H1 (cell line): Measurements from ENCODE around the gene ATP2A3. TPM values are rescaled to one million over a fixed set of nuclear protein-coding genes. Genes with fewer than 3 reads are reported as not detected.

Experiments used
- CTCF ChIA-PET: fragments of 300-600 bp; sonication (Branson Sonifier 250); formaldehyde crosslinking; loops from one replicate; lab custom pipeline; 2021; ENCODE audit not compliant: partially characterized antibody; lab: Charles Lee
- POLR2A ChIA-PET: fragments of 300-600 bp; sonication (Branson Sonifier 250); formaldehyde crosslinking; loops from one replicate; lab custom pipeline; 2021; ENCODE audit warnings: inconsistent platforms; ENCODE audit not compliant: partially characterized antibody; lab: Charles Lee
- DNase-seq, 2 experiments: peaks; one replicate each; pipeline versions ENCODE4 v3.0.0 to v3.0.0-alpha.2; 2010 to 2022; ENCODE audit warnings: low spot score in 2 of 2, low read depth in 1 of 2, mixed read lengths in 1 of 2
- FAIRE-seq: peaks from 2 replicates; lab custom pipeline; 2011; peaks lifted over from hg19 to GRCh38; lab: Jason Lieb, UNC
- H2AFZ ChIP-seq: 2 replicates; pipeline ENCODE4 v1.8.1; 2012; ENCODE audit warnings: low read length, inconsistent platforms
- H2AK5ac ChIP-seq: 2 replicates; pipeline ENCODE4 v1.6.1; 2013; ENCODE audit warnings: low read depth, low read length
- H2BK120ac ChIP-seq: replicated peaks from 2 replicates; pipeline ENCODE3; 2013; ENCODE audit warnings: low read depth, low read length, inconsistent platforms
- H2BK12ac ChIP-seq: 2 replicates; pipeline ENCODE4 v1.6.1; 2013; ENCODE audit warnings: low read depth, low read length
- H2BK15ac ChIP-seq: 2 replicates; pipeline ENCODE4 v1.6.1; 2013; ENCODE audit warnings: low read length
- H2BK20ac ChIP-seq: 2 replicates; pipeline ENCODE4 v1.6.1; 2013; ENCODE audit warnings: low read length
- H2BK5ac ChIP-seq: 2 replicates; pipeline ENCODE4 v1.6.1; 2013; ENCODE audit warnings: low read depth, low read length
- H3K14ac ChIP-seq: 2 replicates; pipeline ENCODE4 v1.6.1; 2013; ENCODE audit warnings: inconsistent platforms; ENCODE audit not compliant: insufficient read length
- H3K18ac ChIP-seq: 2 replicates; pipeline ENCODE4 v1.6.1; 2013; ENCODE audit warnings: low read length; ENCODE audit errors: extremely low read depth
- H3K23ac ChIP-seq: 2 replicates; pipeline ENCODE4 v1.6.1; 2013; ENCODE audit warnings: inconsistent platforms; ENCODE audit not compliant: insufficient read length
- H3K23me2 ChIP-seq: 2 replicates; pipeline ENCODE4 v1.6.1; 2013; ENCODE audit warnings: low read depth, low read length
- H3K27ac ChIP-seq: 2 replicates; pipeline ENCODE4 v1.6.1; 2011; ENCODE audit warnings: low read depth, low read length, inconsistent platforms
- H3K27me3 ChIP-seq, 4 experiments: replicated peaks in 1 of 4; 1 replicate in 1 of 4; 2 replicates in 3 of 4; pipeline versions ENCODE4 v1.6.1 to v1.8.1; 2011 to 2013; ENCODE audit warnings: low read length in 3 of 4, mild to moderate bottlenecking in 3 of 4, inconsistent platforms in 2 of 4, mixed read lengths in 2 of 4, moderate library complexity in 1 of 4; ENCODE audit not compliant: control insufficient read depth in 3 of 4, insufficient read depth in 3 of 4; ENCODE audit errors: extremely low read depth in 1 of 4
- H3K36me3 ChIP-seq, 4 experiments: 2 replicates each; pipeline versions ENCODE4 v1.6.1 to v1.8.1; 2011 to 2013; ENCODE audit warnings: mild to moderate bottlenecking in 4 of 4, low read length in 3 of 4, moderate library complexity in 2 of 4, control low read depth in 1 of 4, inconsistent platforms in 1 of 4; ENCODE audit not compliant: insufficient read depth in 4 of 4, control insufficient read depth in 2 of 4
- H3K4ac ChIP-seq: replicated peaks from 2 replicates; pipeline ENCODE3; 2013; ENCODE audit warnings: low read length, low read depth, mixed read lengths, inconsistent platforms; ENCODE audit not compliant: insufficient read length
- H3K4me1 ChIP-seq, 4 experiments: replicated peaks in 1 of 4; 1 replicate in 1 of 4; 2 replicates in 3 of 4; pipeline versions ENCODE4 v1.6.1 to v1.8.1; 2011 to 2013; ENCODE audit warnings: low read length in 3 of 4, inconsistent platforms in 2 of 4, mixed read lengths in 1 of 4; ENCODE audit not compliant: insufficient read depth in 4 of 4, control insufficient read depth in 3 of 4
- H3K4me2 ChIP-seq, 2 experiments: 2 replicates each; pipeline versions ENCODE4 v1.6.1 to v1.8.1; 2011 to 2013; ENCODE audit warnings: low read depth in 2 of 2, low read length in 2 of 2, control low read depth in 1 of 2, inconsistent platforms in 1 of 2, mild to moderate bottlenecking in 1 of 2; ENCODE audit not compliant: insufficient read depth in 1 of 2
- H3K4me3 ChIP-seq, 4 experiments: fragments of 200-600, 300-600 bp in 1 of 4; sonication (generic), shearing (Covaris generic), sonication (Bioruptor Twin) in 1 of 4; 2 replicates each; pipeline versions ENCODE4 v1.5.1 to v1.8.1; 2011 to 2016; ENCODE audit warnings: low read length in 4 of 4, low read depth in 3 of 4, control low read depth in 2 of 4, inconsistent platforms in 2 of 4, mild to moderate bottlenecking in 2 of 4, mixed read lengths in 1 of 4, moderate library complexity in 1 of 4; ENCODE audit not compliant: insufficient read depth in 2 of 4; ENCODE audit errors: extremely low read depth in 1 of 4
- H3K56ac ChIP-seq: replicated peaks from 2 replicates; pipeline ENCODE3; 2013; ENCODE audit warnings: low read depth, mild to moderate bottlenecking, mixed read lengths, low read length, inconsistent platforms; ENCODE audit not compliant: insufficient read length
- H3K79me1 ChIP-seq: 2 replicates; pipeline ENCODE4 v1.6.1; 2013; ENCODE audit warnings: low read depth, low read length, control low read depth
- H3K79me2 ChIP-seq, 2 experiments: 2 replicates each; pipeline versions ENCODE4 v1.6.1 to v1.8.1; 2012 to 2013; ENCODE audit warnings: low read length in 2 of 2, mild to moderate bottlenecking in 2 of 2, inconsistent platforms in 1 of 2; ENCODE audit not compliant: insufficient read depth in 2 of 2, control insufficient read depth in 1 of 2
- H3K9ac ChIP-seq, 4 experiments: replicated peaks in 1 of 4; 1 replicate in 1 of 4; 2 replicates in 3 of 4; pipeline versions ENCODE4 v1.6.1 to v1.8.1; 2011 to 2013; ENCODE audit warnings: low read depth in 3 of 4, low read length in 3 of 4, control low read depth in 2 of 4, mild to moderate bottlenecking in 2 of 4, moderate library complexity in 2 of 4, inconsistent platforms in 1 of 4; ENCODE audit errors: extremely low read depth in 1 of 4
- H3K9me3 ChIP-seq, 2 experiments: 2 replicates each; pipeline versions ENCODE4 v1.6.1 to v1.8.1; 2012 to 2013; ENCODE audit warnings: mild to moderate bottlenecking in 2 of 2, moderate library complexity in 2 of 2, control low read depth in 1 of 2, inconsistent platforms in 1 of 2, low read depth in 1 of 2, low read length in 1 of 2, mixed read lengths in 1 of 2; ENCODE audit not compliant: insufficient read depth in 2 of 2
- H4K20me1 ChIP-seq, 2 experiments: replicated peaks in 1 of 2; 2 replicates each; pipeline versions ENCODE3 to v1.8.1; 2011 to 2013; ENCODE audit warnings: inconsistent platforms in 2 of 2, low read length in 2 of 2, mild to moderate bottlenecking in 1 of 2; ENCODE audit not compliant: insufficient read depth in 2 of 2, control insufficient read depth in 1 of 2
- H4K5ac ChIP-seq: 2 replicates; pipeline ENCODE4 v1.6.1; 2013; ENCODE audit warnings: low read length, low read depth, mixed read lengths, inconsistent platforms; ENCODE audit not compliant: insufficient read length
- H4K8ac ChIP-seq: 2 replicates; pipeline ENCODE4 v1.8.0; 2013; ENCODE audit warnings: mild to moderate bottlenecking, moderate library complexity, low read length, inconsistent platforms; ENCODE audit not compliant: insufficient read depth; ENCODE audit errors: extremely low read depth
- H4K91ac ChIP-seq: replicated peaks from 2 replicates; pipeline ENCODE3; 2013; ENCODE audit warnings: low read length, mixed read lengths, inconsistent platforms; ENCODE audit not compliant: insufficient read length
- BACH1 ChIP-seq: IDR thresholded peaks from 2 replicates; pipeline ENCODE4 v1.6.1; 2012; ENCODE audit warnings: low read length, improper control_type of control experiment
- CBX5 ChIP-seq: fragments of 300-800, 300-1000 bp; sonication (generic); IDR thresholded peaks from 2 replicates; pipeline ENCODE4 v1.7.1; 2016; ENCODE audit warnings: antibody characterized with exemption, low read length, low read depth
- CTBP2 ChIP-seq: IDR thresholded peaks from 2 replicates; pipeline ENCODE4 v1.7.0; 2011; ENCODE audit warnings: borderline replicate concordance, mild to moderate bottlenecking, moderate library complexity, mixed read lengths, low read length; ENCODE audit not compliant: insufficient read depth, insufficient read length
- EGR1 ChIP-seq: IDR thresholded peaks from 2 replicates; pipeline ENCODE4 v1.6.1; 2011; ENCODE audit warnings: low read depth, low read length, borderline replicate concordance
- EZH2 ChIP-seq: fragments of 200-600 bp; sonication (generic); IDR thresholded peaks from 2 replicates; pipeline ENCODE4 v1.7.1; 2012; ENCODE audit warnings: low read depth, mild to moderate bottlenecking, moderate library complexity, low read length, inconsistent platforms; ENCODE audit not compliant: severe bottlenecking
- GABPA ChIP-seq: IDR thresholded peaks from 2 replicates; pipeline ENCODE4 v1.6.1; 2011; ENCODE audit warnings: mild to moderate bottlenecking, low read length, moderate library complexity, borderline replicate concordance; ENCODE audit not compliant: insufficient read depth
- KDM5A ChIP-seq: fragments of 200-600 bp; IDR thresholded peaks from 2 replicates; pipeline ENCODE4 v1.7.1; 2012; ENCODE audit warnings: mild to moderate bottlenecking, low read length, inconsistent platforms, mixed read lengths
- RAD21 ChIP-seq, 2 experiments: IDR thresholded peaks in 1 of 2; conservative IDR thresholded peaks in 1 of 2; 2 replicates each; pipeline ENCODE4 v1.6.1; 2011; ENCODE audit warnings: low read depth in 2 of 2, low read length in 2 of 2, improper control_type of control experiment in 1 of 2, inconsistent platforms in 1 of 2, mild to moderate bottlenecking in 1 of 2, moderate library complexity in 1 of 2
- RBBP5 ChIP-seq: IDR thresholded peaks from 2 replicates; pipeline ENCODE4 v1.7.1; 2012; ENCODE audit warnings: low read depth, mild to moderate bottlenecking, inconsistent platforms, low read length, moderate library complexity, borderline replicate concordance
- RNF2 ChIP-seq: fragments of 200-900, 300-1000 bp; sonication (generic); IDR thresholded peaks from 2 replicates; pipeline ENCODE4 v1.7.1; 2016; ENCODE audit warnings: borderline replicate concordance, low read depth, mild to moderate bottlenecking, antibody characterized with exemption, low read length; ENCODE audit not compliant: poor library complexity, severe bottlenecking; ENCODE audit errors: missing control alignments
- TAF1 ChIP-seq: IDR thresholded peaks from 2 replicates; pipeline ENCODE4 v1.6.1; 2011; ENCODE audit warnings: mild to moderate bottlenecking, low read depth, low read length
- WGBS, 2 experiments: shearing (Covaris generic) in 1 of 2; methylation state at CpG; one replicate each; pipeline versions ENCODE4 v1.1.6 to v1.1.7; 2013 to 2015; ENCODE audit warnings: low lambda C conversion rate in 2 of 2, mixed read lengths in 2 of 2, inconsistent platforms in 1 of 2, low coverage in 1 of 2, missing lambda C conversion rate in 1 of 2; ENCODE audit not compliant: insufficient replicate concordance in 2 of 2, insufficient coverage in 1 of 2, insufficient read length in 1 of 2; ENCODE audit errors: extremely low coverage in 1 of 2, missing lambda C conversion rate in 1 of 2; 5-methylcytosine and 5-hydroxymethylcytosine counted together
- polyA plus RNA-seq, 7 experiments: library from polyadenylated mRNA; depleted of rRNA in 3 of 7; stranded (reverse) in 5 of 7; unstranded in 2 of 7; fragments of >200 nt in 5 of 7; fragments of 200-250 nt in 2 of 7; gene quantifications; 1 replicate in 5 of 7; 2 replicates in 1 of 7; 4 replicates in 1 of 7; pipeline versions ENCODE4 v1.2.1 to v1.2.3, GENCODE V29; 2011 to 2013; ENCODE audit warnings: missing spikeins in 2 of 7, mixed read lengths in 2 of 7
- total RNA-seq: library from RNA; stranded (reverse); fragmentation: NEBNext Ultra II Directional; extraction: Animal tissue kit (Norgen Biotek cat#: 25700); gene quantifications from 2 replicates; pipeline ENCODE4 v1.2.1, GENCODE V29; 2021

The ATP2A3 gene
- total and polyA plus RNA-seq, 2 of the 8 experiments (the other 6 are each of a cell fraction or from before 2014, with no cell fraction given) = 18.4 to 32.5 TPM

- H3K27ac ChIP-seq = no peak overlapping the region
- WGBS, 2 experiments = 95% methylated on average over 19 of the region's 26 CpGs; no CpG with 5 or more reads in 1 of the 2 experiments
- CTCF ChIA-PET = interaction anchor here (0.7 to 8.3 kb wide), 32 partner anchors 10 to 257 kb away, joined by 3 to 102 read pairs (median 4); partner anchors contain the start of gene P2RX1
- no peak for TF ChIP-seq TAF1
- no peak for TF ChIP-seq RNF2
- no peak for TF ChIP-seq EGR1
- no peak for TF ChIP-seq RAD21 (IDR thresholded peaks at IDR 0.05 in 1 of 2, conservative IDR thresholded peaks at IDR 0.05 in 1 of 2; ENCODE audit: low read depth in 2 of 2, low read length in 2 of 2)
- no peak for TF ChIP-seq CTBP2
- no peak for TF ChIP-seq BACH1
- no peak for TF ChIP-seq RBBP5
- no peak for TF ChIP-seq KDM5A
- TF ChIP-seq CBX5 = no peak
- TF ChIP-seq EZH2 = no peak
- no peak for TF ChIP-seq GABPA
Measured at GRCh38 chr17:4008441-4009185, 44.4 kb upstream of the ATP2A3 start.

More at GRCh38 chr17:4008441-4009185, 44.4 kb upstream of the ATP2A3 start:
- H3K18ac ChIP-seq = no peak overlapping the region
- no peak overlapping the region for H4K8ac ChIP-seq
- no peaks in the 10 kb centered on the region for H3K79me2 ChIP-seq
- H2BK15ac ChIP-seq = no peak overlapping the region
- no peak overlapping the region for H2BK20ac ChIP-seq
- H4K20me1 ChIP-seq = peaks cover 0 to 3% of the 10 kb centered on the region in 2 experiments
- no peaks in the 10 kb centered on the region for H3K27me3 ChIP-seq
- no peak overlapping the region for H3K4ac ChIP-seq
- H4K91ac ChIP-seq = no peak overlapping the region
- FAIRE-seq (no peak), DNase-seq (no peak)
- no peak overlapping the region for H3K4me3 ChIP-seq
- POLR2A ChIA-PET = interaction anchor here (0.8 kb wide), 1 partner anchor 135 kb away, joined by 3 read pairs; the partner anchor contains the start of genes CYB5D2 and ZZEF1
- no peak overlapping the region for H3K56ac ChIP-seq
- H2AK5ac ChIP-seq = no peak overlapping the region
- H2BK120ac ChIP-seq = no peak overlapping the region
- peaks cover 0 to 11% (median 5%) of the 10 kb centered on the region in 4 experiments; a peak in 6 of 7 replicates for H3K4me1 ChIP-seq
- H3K36me3 ChIP-seq = peaks cover 0 to 7% (median 2%) of the 10 kb centered on the region in 4 experiments; a peak in 2 of 8 replicates
- H3K14ac ChIP-seq = no peak overlapping the region
- no peak overlapping the region for H3K4me2 ChIP-seq
- no peak overlapping the region for H2BK5ac ChIP-seq
- H2BK12ac ChIP-seq = no peak overlapping the region
- no peak overlapping the region for H4K5ac ChIP-seq
- H3K9ac ChIP-seq = no peak overlapping the region
- H2AFZ ChIP-seq = no peak overlapping the region
- H3K23ac ChIP-seq = no peak overlapping the region
- H3K9me3 ChIP-seq = no peaks in the 10 kb centered on the region
- no peaks in the 10 kb centered on the region for H3K79me1 ChIP-seq
- H3K23me2 ChIP-seq = no peaks in the 10 kb centered on the region
